GF-D8 (cell line): Measurements from ENCODE around the gene MGAM2.

Source experiments
- DNase-seq: peaks from one replicate; lab custom pipeline; 2025; lab: John Stamatoyannopoulos, UW

Gene MGAM2

GRCh38 chr7:142176901-142177300 lies 65.4 kb downstream of the MGAM2 start:
- DNase-seq = no peak

- DNase-seq = no peak
Observed at GRCh38 chr7:142177869-142178268, 66.4 kb downstream of the MGAM2 start.

DNA sequence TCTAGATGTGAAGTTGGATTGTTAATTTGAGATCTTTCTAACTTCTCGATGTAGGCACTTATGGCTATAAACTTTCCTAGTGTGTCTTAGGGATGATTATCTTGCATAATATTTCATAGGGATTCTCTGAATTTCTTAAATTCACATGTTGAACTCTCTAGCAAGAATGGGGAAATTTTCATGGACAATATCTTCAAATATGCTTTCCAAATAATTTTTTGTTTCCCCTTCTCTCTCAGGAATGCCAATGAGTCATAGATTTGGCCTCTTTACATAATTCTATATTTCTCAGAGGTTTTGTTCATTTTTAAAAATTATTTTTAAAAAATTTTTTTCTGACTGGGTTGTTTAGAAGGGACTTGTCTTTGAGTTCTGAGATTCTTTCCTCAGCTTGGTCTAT lies 68.9 kb downstream of the MGAM2 start:
- DNase-seq = no peak

GRCh38 chr7:142181211-142181610 lies 69.7 kb downstream of the MGAM2 start:
- no peak for DNase-seq

GRCh38 chr7:142181966-142182365 lies 70.4 kb downstream of the MGAM2 start:
- no peak for DNase-seq

DNA sequence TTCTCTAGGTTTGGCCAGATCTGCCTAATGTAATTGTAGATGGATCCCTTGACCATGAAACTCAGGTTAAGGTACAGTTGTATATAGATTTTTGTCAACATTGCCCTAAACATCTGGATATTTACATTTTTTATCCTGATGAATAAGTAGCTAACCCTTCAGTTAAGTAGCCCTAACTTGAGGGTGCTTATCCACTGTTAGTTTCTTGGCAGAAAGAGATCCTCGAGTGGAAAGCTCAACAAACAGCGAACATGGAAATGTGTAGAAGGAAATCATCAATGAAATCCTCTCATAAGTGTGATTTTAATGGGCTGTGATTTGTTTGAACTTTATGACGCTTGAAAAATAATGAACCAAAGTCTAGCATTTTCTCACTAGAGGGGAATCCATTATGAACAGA lies 73.6 kb downstream of the MGAM2 start:
- no peak for DNase-seq

- DNase-seq = peak; percentile 27
Observed at GRCh38 chr7:142185801-142186200, 74.3 kb downstream of the MGAM2 start.

- no peak for DNase-seq
Observed at GRCh38 chr7:142188154-142188553, 76.6 kb downstream of the MGAM2 start.

GRCh38 chr7:142188846-142189245 lies 77.3 kb downstream of the MGAM2 start:
- DNase-seq = no peak

- no peak for DNase-seq
Observed at GRCh38 chr7:142194201-142194600, 82.7 kb downstream of the MGAM2 start.

DNA sequence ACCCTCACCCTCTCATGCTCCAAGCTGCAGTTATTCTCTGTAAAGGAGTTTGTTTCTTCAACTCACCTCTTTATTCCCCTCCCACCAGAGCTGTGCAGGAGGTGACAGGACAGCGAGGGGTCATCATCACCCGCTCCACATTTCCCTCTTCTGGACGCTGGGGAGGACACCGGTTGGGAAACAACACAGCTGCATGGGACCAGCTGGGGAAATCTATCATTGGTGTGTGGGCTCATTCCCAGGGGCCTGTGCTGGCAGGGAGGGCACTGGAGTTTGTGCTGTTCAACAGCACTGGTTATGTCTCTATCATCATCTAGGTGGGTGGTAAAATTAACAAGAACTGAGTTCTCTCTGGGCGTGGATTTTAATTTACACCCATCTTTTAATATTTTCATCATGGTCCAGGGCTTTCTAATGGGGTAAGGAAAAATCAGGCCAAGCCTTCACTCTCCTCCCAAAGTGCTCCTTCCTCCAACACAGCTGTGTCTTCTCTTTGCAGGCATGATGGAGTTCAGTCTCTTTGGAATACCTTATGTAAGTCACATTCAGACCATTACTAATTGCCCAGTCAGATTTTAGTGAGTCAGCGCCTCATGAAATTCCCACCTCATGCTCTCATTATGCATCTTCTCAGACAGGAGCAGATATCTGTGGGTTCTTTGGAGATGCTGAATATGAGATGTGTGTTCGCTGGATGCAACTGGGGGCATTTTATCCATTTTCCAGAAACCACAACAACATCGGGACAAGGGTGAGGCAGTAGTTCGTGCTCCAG lies 84.7 kb downstream of the MGAM2 start:
- no peak for DNase-seq

DNA sequence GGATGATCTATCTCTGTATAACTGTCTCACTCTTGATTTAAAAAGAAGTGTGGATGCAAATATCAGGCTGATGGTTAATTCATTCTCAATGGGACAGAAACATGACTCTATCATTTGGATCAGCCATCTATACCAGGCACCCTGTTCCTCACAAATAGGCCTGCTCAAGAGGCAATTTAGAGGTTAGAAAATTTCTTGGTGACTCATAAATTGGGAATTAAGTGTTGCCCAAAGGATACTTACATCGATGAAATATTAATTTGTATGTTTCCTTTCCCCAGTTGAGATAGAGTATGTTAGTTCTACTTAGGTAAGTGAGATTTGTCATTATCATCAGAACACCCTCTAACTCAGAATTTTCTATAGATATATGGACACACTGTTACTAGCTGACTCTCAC lies 88.7 kb downstream of the MGAM2 start:
- no peak for DNase-seq

GRCh38 chr7:142228537-142229104 lies 117.1 kb downstream of the MGAM2 start:
- DNase-seq = no peak

DNA sequence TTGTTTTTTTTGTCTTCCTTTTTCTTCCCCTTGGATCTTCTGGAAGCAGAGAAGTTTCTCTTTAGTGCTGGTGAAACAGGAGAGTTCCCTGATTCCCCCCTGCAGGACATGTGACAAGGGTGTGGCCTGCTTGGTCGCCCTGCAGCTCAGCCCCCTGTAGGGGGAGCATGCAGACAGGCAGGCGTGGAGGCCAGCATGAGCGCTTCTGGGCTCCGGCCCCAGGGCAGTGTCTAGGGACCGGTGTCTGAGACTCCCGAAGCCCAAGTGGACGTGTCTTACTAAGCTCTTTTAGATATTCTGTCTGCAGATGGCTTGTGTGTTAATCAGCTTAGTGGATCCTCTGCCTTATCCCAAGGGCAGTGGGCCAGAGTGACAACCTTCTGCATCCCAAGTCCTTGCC lies 120.2 kb downstream of the MGAM2 start:
- no peak for DNase-seq

- no peak for DNase-seq
Observed at GRCh38 chr7:142240546-142240945, 129.0 kb downstream of the MGAM2 start.

GRCh38 chr7:142243823-142244222 lies 132.3 kb downstream of the MGAM2 start:
- no peak for DNase-seq

DNA sequence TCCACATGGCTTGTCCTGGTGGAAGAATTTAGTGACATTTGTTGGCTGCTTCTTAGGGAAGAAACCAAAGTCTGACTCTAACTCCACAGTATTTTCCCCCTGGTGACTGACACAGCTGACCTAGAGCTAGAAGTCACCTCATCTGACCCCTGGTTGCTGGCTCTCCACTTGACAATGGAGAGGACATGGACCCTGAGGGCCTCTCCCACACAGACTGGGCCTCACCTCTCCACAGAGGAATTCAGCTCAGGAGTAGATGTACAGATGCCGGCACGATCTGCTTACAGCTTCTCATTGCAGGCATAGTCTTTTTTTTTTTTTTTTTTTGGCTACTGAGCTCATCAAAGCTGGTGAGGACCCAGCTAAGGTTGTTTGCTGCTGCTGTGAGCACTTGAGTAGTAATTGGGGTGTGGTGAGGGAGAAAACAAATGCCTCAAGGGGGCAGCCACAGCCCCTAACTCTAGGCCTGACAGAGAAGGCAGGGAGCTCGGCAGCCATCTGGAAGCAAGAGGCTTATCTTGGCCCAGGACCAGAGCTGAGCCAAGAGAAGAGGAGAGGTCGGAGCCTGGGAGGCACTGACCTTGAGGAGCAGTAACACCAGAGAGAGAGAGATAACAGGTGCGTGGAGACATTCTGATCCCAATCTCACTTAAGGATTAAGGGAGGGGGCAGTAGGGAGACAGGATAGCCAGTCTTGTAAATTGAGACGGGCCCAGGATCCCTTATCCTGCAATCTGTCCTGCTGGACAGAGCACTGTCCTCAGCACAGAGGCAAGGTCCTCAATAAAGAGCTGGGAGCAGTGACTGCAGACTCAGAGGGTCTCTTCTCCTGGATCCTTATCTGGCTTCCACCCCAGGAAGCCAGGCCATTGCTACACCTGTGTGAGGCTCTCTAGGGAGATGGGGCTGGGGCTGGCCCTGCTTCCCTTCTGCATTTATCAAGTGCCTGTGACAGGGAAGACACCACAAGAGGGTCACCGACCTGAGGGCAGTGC lies 136.9 kb downstream of the MGAM2 start:
- DNase-seq = no peak

- no peak for DNase-seq
Observed at GRCh38 chr7:142249918-142250317, 138.4 kb downstream of the MGAM2 start.

DNA sequence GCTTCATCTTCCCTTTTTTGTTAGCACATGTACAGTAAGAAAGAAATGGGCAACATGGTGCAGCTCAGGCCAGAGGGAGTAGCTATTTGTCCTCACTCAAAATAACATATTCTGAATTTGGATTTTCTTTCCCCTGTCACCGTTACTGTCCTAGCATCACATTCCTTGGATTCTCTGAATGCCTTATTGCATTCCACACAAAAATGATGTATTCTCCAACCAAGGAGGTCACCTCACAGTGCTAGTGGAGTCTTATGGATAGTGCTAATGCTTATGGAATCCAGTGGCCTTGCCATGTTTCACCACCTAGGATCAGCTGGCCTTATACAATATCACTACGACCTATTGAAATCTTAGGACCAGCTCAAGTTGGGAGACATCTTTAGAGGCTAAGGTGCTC lies 139.2 kb downstream of the MGAM2 start:
- DNase-seq = no peak

- DNase-seq = no peak
Observed at GRCh38 chr7:142257958-142258357, 146.4 kb downstream of the MGAM2 start, which contains the start of gene PRSS58. PRSS58 (minus strand) TSS chr7:142258058; CDS start chr7:142257707, 351 bp downstream.

DNA sequence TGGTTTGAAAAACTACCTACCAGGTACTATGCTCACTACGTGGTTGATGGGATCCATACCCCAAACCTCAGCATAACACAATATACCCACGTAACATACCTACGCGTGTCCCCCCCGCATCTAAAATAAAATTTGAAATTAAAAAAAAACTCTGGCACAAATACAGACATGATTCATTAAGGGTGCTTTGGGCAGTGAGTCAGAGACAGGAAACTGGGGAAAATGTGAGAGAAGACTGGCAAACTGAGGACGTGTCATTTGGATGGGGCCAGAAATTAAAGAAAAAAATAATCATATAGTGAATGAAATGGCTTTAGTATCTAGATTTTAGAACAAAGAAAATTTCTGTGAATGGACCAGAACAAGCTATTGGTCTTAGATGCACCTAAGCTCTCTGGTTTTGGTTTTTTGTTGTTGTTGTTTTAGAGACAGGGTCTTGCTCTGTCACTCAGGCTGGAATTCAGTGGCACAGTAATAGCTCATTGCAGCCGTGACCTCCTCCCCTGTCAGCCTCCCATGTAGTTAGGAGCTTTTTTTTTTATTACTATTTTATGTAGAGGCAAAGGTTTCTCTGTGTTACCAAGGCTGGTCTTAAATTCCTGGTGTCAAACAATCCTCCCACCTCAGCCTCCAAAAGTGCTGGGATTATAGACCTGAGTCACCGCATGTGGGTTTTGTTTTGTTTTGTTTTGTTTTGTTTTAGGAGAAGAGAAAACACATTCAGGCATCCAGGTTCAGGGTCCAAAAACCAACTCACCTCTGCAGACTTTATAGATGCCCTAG lies 152.3 kb downstream of the MGAM2 start:
- no peak for DNase-seq
